HepG2 (cell line): ENCODE data around the gene SYT8. TPM values are rescaled to one million over a fixed set of nuclear protein-coding genes. Genes with fewer than 3 reads are reported as not detected.

Experiments used
- ARID4A ChIP-seq: sonication (generic); formaldehyde crosslinking; IDR thresholded peaks from 2 replicates; pipeline ENCODE4 v1.5.0; 2020; ENCODE audit warnings: mild to moderate bottlenecking, missing genetic modification reagents, borderline replicate concordance
- E2F2 ChIP-seq: sonication (generic); formaldehyde crosslinking; IDR thresholded peaks from 2 replicates; pipeline ENCODE4 v1.4.0; 2020; ENCODE audit warnings: missing genetic modification reagents, borderline replicate concordance
- GATA4 ChIP-seq: sonication (generic); IDR thresholded peaks from 2 replicates; pipeline ENCODE4 v1.6.1; 2016; ENCODE audit warnings: antibody characterized with exemption, low read depth, borderline replicate concordance
- GMEB1 ChIP-seq: sonication (generic); formaldehyde crosslinking; IDR thresholded peaks from 2 replicates; pipeline ENCODE4 v1.5.1; 2020; ENCODE audit warnings: missing genetic modification reagents, mild to moderate bottlenecking, borderline replicate concordance
- KLF16 ChIP-seq, 2 experiments: sonication (generic) in 1 of 2; formaldehyde crosslinking in 1 of 2; IDR thresholded peaks; 2 replicates each; pipeline versions ENCODE4 v1.6.1 to v1.8.0; 2016 to 2023; ENCODE audit warnings: missing genetic modification reagents in 2 of 2, missing compliant biosample characterization in 1 of 2
- NAIF1 ChIP-seq: sonication (generic); formaldehyde crosslinking; IDR thresholded peaks from 2 replicates; pipeline ENCODE4 v1.5.0; 2020; ENCODE audit warnings: mild to moderate bottlenecking, missing genetic modification reagents, borderline replicate concordance
- RBAK ChIP-seq: sonication (generic); formaldehyde crosslinking; IDR thresholded peaks from 2 replicates; pipeline ENCODE4 v1.5.1; 2020; ENCODE audit warnings: mild to moderate bottlenecking, missing genetic modification reagents
- ZFP36L1 ChIP-seq: sonication (generic); formaldehyde crosslinking; IDR thresholded peaks from 2 replicates; pipeline ENCODE4 v1.8.0; 2022; ENCODE audit warnings: mild to moderate bottlenecking, missing genetic modification reagents, moderate library complexity
- ZNF331 ChIP-seq: sonication (generic); formaldehyde crosslinking; IDR thresholded peaks from 2 replicates; pipeline ENCODE4 v1.4.0; 2020; ENCODE audit warnings: missing genetic modification reagents
- ZSCAN30 ChIP-seq: sonication (generic); formaldehyde crosslinking; IDR thresholded peaks from 2 replicates; pipeline ENCODE4 v1.5.0; 2020; ENCODE audit warnings: mild to moderate bottlenecking, missing genetic modification reagents
- polyA plus RNA-seq, 8 experiments: library from polyadenylated mRNA; depleted of rRNA in 3 of 8; stranded (reverse) in 7 of 8; unstranded in 1 of 8; fragments of >200 nt; fragmentation: Illumina TruSeq in 4 of 8; extraction: Trizol in 4 of 8; gene quantifications; 2 replicates each; pipeline versions ENCODE4 v1.2.1 to v1.2.3, GENCODE V29; 2011 to 2016; ENCODE audit warnings: low read depth in 4 of 8, missing spikeins in 1 of 8, mixed read lengths in 1 of 8; ENCODE audit not compliant: insufficient read depth in 1 of 8
- total RNA-seq, 5 experiments: library from RNA; depleted of rRNA; stranded (reverse); fragments of >200 nt; fragmentation: Illumina TruSeq; extraction: Trizol; gene quantifications; 2 replicates each; pipeline ENCODE4 v1.2.3, GENCODE V29; 2016; ENCODE audit warnings: low read depth in 1 of 5
- TF ChIP-seq, protein P1 (sequence below): sonication (generic); formaldehyde crosslinking; IDR thresholded peaks from 2 replicates; pipeline ENCODE4 v1.4.0; 2020; ENCODE audit warnings: missing genetic modification reagents, mild to moderate bottlenecking, borderline replicate concordance
- TF ChIP-seq, protein P2 (sequence below): sonication (generic); formaldehyde crosslinking; IDR thresholded peaks from 2 replicates; pipeline ENCODE4 v1.9.0; 2022; ENCODE audit warnings: missing genetic modification reagents, mild to moderate bottlenecking, borderline replicate concordance

Gene SYT8
- total and polyA plus RNA-seq, 2 of the 13 experiments (the other 11 are each of a cell fraction or from before 2014, with no cell fraction given): 0.60 to 2.3 TPM

- no peak for TF ChIP-seq RBAK (CRISPR knock-in tag)
- TF ChIP-seq GATA4: no peak
- TF ChIP-seq ZSCAN30: no peak
- no peak; the same call in 1 of the 2 replicates for TF ChIP-seq ARID4A
- TF ChIP-seq, protein P1, sequence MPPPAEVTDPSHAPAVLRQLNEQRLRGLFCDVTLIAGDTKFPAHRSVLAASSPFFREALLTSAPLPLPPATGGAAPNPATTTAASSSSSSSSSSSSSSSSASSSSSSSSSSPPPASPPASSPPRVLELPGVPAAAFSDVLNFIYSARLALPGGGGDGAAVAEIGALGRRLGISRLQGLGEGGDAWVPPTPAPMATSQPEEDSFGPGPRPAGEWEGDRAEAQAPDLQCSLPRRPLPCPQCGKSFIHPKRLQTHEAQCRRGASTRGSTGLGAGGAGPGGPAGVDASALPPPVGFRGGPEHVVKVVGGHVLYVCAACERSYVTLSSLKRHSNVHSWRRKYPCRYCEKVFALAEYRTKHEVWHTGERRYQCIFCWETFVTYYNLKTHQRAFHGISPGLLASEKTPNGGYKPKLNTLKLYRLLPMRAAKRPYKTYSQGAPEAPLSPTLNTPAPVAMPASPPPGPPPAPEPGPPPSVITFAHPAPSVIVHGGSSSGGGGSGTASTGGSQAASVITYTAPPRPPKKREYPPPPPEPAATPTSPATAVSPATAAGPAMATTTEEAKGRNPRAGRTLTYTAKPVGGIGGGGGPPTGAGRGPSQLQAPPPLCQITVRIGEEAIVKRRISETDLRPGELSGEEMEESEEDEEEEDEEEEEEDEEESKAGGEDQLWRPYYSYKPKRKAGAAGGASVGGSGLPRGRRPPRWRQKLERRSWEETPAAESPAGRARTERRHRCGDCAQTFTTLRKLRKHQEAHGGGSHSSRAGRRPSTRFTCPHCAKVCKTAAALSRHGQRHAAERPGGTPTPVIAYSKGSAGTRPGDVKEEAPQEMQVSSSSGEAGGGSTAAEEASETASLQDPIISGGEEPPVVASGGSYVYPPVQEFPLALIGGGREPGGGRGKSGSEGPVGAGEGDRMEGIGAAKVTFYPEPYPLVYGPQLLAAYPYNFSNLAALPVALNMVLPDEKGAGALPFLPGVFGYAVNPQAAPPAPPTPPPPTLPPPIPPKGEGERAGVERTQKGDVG (CRISPR knock-in tag): no peak
- no peak for TF ChIP-seq E2F2
- no peak for TF ChIP-seq KLF16 (CRISPR knock-in tag; IDR thresholded peaks at IDR 0.05)
- TF ChIP-seq GMEB1 (CRISPR knock-in tag): no peak
- TF ChIP-seq NAIF1 (CRISPR knock-in tag): no peak
- no peak for TF ChIP-seq ZNF331 (CRISPR knock-in tag)
- TF ChIP-seq ZFP36L1 (CRISPR knock-in tag): no peak
- TF ChIP-seq, protein P2, sequence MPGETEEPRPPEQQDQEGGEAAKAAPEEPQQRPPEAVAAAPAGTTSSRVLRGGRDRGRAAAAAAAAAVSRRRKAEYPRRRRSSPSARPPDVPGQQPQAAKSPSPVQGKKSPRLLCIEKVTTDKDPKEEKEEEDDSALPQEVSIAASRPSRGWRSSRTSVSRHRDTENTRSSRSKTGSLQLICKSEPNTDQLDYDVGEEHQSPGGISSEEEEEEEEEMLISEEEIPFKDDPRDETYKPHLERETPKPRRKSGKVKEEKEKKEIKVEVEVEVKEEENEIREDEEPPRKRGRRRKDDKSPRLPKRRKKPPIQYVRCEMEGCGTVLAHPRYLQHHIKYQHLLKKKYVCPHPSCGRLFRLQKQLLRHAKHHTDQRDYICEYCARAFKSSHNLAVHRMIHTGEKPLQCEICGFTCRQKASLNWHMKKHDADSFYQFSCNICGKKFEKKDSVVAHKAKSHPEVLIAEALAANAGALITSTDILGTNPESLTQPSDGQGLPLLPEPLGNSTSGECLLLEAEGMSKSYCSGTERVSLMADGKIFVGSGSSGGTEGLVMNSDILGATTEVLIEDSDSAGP: no peak
Measured at GRCh38 chr11:1882265-1883238, 47.8 kb downstream of the SYT8 start (continued).
